Thyroid gland (tissue), 4 donors: ENCODE data around the gene POLR2L. TPM values are rescaled to one million over a fixed set of nuclear protein-coding genes. Genes with fewer than 3 reads are reported as not detected.

ENCODE experiments used
- DNase-seq, 2 donors: peaks; one replicate each; pipeline ENCODE4 v3.0.0-alpha.2; 2019
- H3K27ac ChIP-seq, 3 donors: fragments of 200-600 bp; sonication (generic); 1 replicate in 2 of 3; 2 replicates in 1 of 3; pipeline ENCODE4 v1.5.1; 2016 to 2019; ENCODE audit warnings: mild to moderate bottlenecking in 1 of 3, moderate library complexity in 1 of 3
- H3K27me3 ChIP-seq: fragments of 200-600 bp; sonication (generic); one replicate; pipeline ENCODE4 v1.5.1; 2019
- H3K36me3 ChIP-seq, 2 donors: fragments of 200-600 bp; sonication (generic); one replicate each; pipeline ENCODE4 v1.5.1; 2016 to 2019
- H3K4me1 ChIP-seq, 2 donors: fragments of 200-600 bp; sonication (generic); one replicate each; pipeline ENCODE4 v1.5.1; 2017 to 2019
- H3K4me3 ChIP-seq, 3 donors: fragments of 200-600 bp; sonication (generic); replicated peaks in 1 of 3; 1 replicate in 2 of 3; 2 replicates in 1 of 3; pipeline ENCODE4 v1.5.1; 2016; ENCODE audit warnings: mild to moderate bottlenecking in 1 of 3
- H3K9me3 ChIP-seq: fragments of 200-600 bp; sonication (generic); one replicate; pipeline ENCODE4 v1.5.1; 2017
- POLR2A ChIP-seq, 2 donors: fragments of 450-650 bp; IDR thresholded peaks; one replicate each; pipeline ENCODE4 v1.6.1; 2017; ENCODE audit warnings: antibody characterized with exemption in 2 of 2, mild to moderate bottlenecking in 2 of 2, moderate library complexity in 1 of 2
- WGBS, 2 donors: methylation state at CpG; one replicate each; pipeline ENCODE4 v1.1.5; 2017; 5-methylcytosine and 5-hydroxymethylcytosine counted together
- intact Hi-C: fragments of 100-400 bp; cut with DNase I; formaldehyde crosslinking; loops from one replicate; pipeline ENCODE4 v1.15.1; 2023
- total RNA-seq, 4 donors: library from RNA; depleted of rRNA; stranded (reverse); fragments of >200 nt; gene quantifications; one replicate each; pipeline ENCODE4 v1.2.3, GENCODE V29; 2016
- TF ChIP-seq, protein P1 (sequence below), 6 experiments: fragments of 200-600 bp in 3 of 6; fragments of 450-650 bp in 3 of 6; sonication (generic) in 3 of 6; IDR thresholded peaks; one replicate each; pipeline ENCODE4 v1.5.1; 2016 to 2019; ENCODE audit warnings: antibody characterized with exemption in 6 of 6, mild to moderate bottlenecking in 2 of 6, inconsistent platforms in 1 of 6, moderate library complexity in 1 of 6

POLR2L gene
- total RNA-seq, 4 donors from 2014 or later, result 17.9 to 89.2 (median 52.4) TPM

DNA sequence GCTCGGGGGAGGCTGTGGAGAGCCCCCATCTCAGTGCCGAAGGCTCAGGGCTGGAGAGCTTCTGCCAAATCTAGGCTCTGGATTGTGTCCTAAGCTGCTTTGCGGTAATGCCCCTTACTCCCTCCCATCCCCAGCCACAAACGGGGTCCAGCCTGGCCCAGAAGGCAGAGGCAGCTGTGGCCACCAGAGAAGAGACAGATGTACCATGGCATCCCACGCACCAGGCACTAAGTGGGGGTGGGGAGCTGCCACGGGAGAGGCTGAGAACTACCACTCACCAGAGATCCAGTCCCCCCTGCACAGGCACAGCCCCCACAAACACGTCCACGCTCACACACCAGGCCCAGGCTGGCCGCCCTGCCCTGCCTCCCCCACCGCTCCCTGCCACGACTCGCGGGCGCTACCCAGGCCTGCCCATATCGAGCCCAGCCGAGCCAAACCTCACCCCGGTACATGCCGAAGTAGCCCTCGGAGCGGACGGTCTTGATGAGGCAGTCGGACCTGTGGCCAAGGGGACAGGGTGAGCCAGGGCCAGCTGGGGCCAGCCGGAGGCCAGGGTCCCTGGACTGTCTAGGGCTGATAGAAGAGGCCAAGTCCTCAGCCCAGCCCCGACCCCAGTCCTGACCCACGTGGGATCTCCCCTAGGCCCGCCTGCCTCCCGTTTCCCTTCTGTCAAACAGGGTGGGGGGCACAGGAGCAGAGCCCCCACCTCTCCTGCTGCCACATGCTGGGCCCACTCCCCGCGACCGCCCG, 48.1 kb downstream of the POLR2L start:
- Histone ChIP-seq H3K9me3 (no peaks in the 10 kb centered on the region), H3K27me3 (no peaks in the 10 kb centered on the region), H3K36me3 (no peaks in the 10 kb centered on the region), H3K4me3 (no peak overlapping the region), H3K27ac (no peak overlapping the region), H3K4me1 (peaks cover 31 to 36% of the 10 kb centered on the region in 2 donors)
- no peak for DNase-seq
- intact Hi-C loops, result no loop called here
- TF ChIP-seq, protein P1, sequence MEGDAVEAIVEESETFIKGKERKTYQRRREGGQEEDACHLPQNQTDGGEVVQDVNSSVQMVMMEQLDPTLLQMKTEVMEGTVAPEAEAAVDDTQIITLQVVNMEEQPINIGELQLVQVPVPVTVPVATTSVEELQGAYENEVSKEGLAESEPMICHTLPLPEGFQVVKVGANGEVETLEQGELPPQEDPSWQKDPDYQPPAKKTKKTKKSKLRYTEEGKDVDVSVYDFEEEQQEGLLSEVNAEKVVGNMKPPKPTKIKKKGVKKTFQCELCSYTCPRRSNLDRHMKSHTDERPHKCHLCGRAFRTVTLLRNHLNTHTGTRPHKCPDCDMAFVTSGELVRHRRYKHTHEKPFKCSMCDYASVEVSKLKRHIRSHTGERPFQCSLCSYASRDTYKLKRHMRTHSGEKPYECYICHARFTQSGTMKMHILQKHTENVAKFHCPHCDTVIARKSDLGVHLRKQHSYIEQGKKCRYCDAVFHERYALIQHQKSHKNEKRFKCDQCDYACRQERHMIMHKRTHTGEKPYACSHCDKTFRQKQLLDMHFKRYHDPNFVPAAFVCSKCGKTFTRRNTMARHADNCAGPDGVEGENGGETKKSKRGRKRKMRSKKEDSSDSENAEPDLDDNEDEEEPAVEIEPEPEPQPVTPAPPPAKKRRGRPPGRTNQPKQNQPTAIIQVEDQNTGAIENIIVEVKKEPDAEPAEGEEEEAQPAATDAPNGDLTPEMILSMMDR (IDR thresholded peaks at IDR 0.05), result no peak
- TF ChIP-seq POLR2A (IDR thresholded peaks at IDR 0.05), result no peak
- 94 to 98% methylated on average over 7 to 26 of the region's 31 CpGs for WGBS, 2 donors

DNA sequence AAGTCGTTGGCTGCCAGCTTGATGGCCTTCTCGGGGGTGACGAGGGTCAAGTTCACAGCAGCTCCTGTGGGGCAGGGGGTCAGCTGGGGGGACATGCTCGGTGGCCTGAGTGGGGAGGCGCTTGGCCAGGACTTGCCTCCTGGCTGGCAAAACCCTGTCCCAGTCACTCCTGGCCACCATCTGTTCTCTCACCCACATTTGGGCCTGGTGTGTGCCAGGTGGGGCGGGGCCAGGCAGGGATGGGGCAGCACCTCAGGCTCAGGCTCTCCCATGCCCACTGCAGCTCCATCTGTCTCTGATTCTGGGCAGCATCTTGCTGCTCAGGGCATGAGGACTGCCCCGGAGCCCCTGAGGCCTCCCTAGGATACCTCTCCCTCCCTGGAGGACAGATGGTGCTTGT, 48.8 kb downstream of the POLR2L start:
- no peak for TF ChIP-seq POLR2A (IDR thresholded peaks at IDR 0.05)
- TF ChIP-seq, protein P1 (IDR thresholded peaks at IDR 0.05), result no peak
- Histone ChIP-seq H3K27ac (no peak overlapping the region), H3K4me1 (peaks cover 29 to 34% of the 10 kb centered on the region in 2 donors), H3K4me3 (no peak overlapping the region), H3K9me3 (no peaks in the 10 kb centered on the region), H3K36me3 (no peaks in the 10 kb centered on the region), H3K27me3 (no peaks in the 10 kb centered on the region)
- 91 to 96% methylated on average over 3 to 4 of the region's 7 CpGs for WGBS, 2 donors
- DNase-seq, result no peak
- intact Hi-C loops, result no loop called here

DNA sequence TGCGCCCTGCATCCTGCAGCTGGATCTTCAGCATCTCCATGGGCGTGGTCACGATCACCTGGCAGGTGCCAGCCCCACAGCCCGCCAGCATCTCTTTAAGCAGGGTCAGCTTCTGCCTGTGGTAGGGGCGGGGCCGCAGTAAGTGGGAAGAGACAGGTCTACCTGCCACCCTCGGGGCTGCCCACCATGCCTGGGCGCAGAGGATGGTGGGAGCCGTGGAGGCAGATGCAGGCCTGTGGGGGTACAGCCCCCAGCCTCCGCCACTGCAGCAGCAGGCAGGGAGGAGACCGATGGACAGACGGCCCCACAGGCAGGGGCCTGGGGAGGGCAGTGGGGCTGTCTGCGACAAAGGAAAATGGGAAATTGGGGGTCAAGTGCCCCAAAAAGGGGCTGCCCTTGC, 49.5 kb downstream of the POLR2L start:
- no peaks in the 10 kb centered on the region for H3K36me3 ChIP-seq
- H3K27me3 ChIP-seq, result no peaks in the 10 kb centered on the region
- WGBS, 2 donors, result 91 to 93% methylated on average over 8 to 13 of the region's 13 CpGs
- H3K4me3 ChIP-seq, result no peak overlapping the region
- intact Hi-C loops, result no loop called here
- TF ChIP-seq POLR2A (IDR thresholded peaks at IDR 0.05), result no peak
- TF ChIP-seq, protein P1 (IDR thresholded peaks at IDR 0.05), result no peak
- no peaks in the 10 kb centered on the region for H3K9me3 ChIP-seq
- DNase-seq, result no peak
- H3K27ac ChIP-seq, result no peak overlapping the region
- peaks cover 25 to 30% of the 10 kb centered on the region in 2 donors for H3K4me1 ChIP-seq

DNA sequence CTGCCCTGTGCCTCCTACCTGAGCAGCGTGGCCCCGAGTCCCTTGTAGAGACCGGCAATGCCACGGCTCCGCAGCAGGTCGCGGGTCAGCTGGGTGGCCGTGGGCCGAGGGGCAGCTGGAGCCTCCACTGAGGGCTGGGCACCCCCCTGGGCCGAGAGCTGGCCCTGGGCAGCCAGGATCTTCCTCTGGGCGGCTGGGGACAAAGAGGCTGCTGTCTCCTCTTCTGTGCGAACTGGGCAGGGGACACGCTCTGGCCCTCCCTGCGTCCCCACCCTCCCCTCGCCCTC, 49.9 kb downstream of the POLR2L start:
- 87 to 97% methylated on average over 4 to 5 of the region's 15 CpGs for WGBS, 2 donors
- intact Hi-C loops, result no loop called here
- DNase-seq, result no peak

More for the DNA sequence above, 49.9 kb downstream of the POLR2L start:
- Histone ChIP-seq H3K36me3 (no peaks in the 10 kb centered on the region), H3K4me3 (no peak overlapping the region), H3K4me1 (peaks cover 25 to 30% of the 10 kb centered on the region in 2 donors), H3K27me3 (no peaks in the 10 kb centered on the region), H3K9me3 (no peaks in the 10 kb centered on the region), H3K27ac (no peak overlapping the region)
- no peak for TF ChIP-seq POLR2A (IDR thresholded peaks at IDR 0.05)
- TF ChIP-seq, protein P1 (IDR thresholded peaks at IDR 0.05), result no peak
